SK-N-SH (cell line): ENCODE measurements around the gene SHCBP1L. TPM values are rescaled to one million over a fixed set of nuclear protein-coding genes. Genes with fewer than 3 reads are reported as not detected.

Experiments
- CTCF ChIA-PET: fragments of 300-600, 350-600 bp; formaldehyde crosslinking; extraction: SDS; loops from one replicate; lab custom pipeline; 2021; lab: Yijun Ruan, JAX
- POLR2A ChIA-PET: fragments of 350-600 bp; sonication (Branson Sonifier 250); formaldehyde crosslinking; extraction: SDS; loops from one replicate; lab custom pipeline; 2020; ENCODE audit warnings: antibody characterized with exemption, inconsistent platforms; lab: Yijun Ruan, JAX
- DNase-seq: peaks from one replicate; pipeline ENCODE4 v3.0.0; 2012
- H2AFZ ChIP-seq: fragments of 200-600 bp; sonication (generic); 2 replicates; pipeline ENCODE4 v1.8.1; 2016; ENCODE audit warnings: antibody characterized with exemption, mild to moderate bottlenecking, low read depth
- H3F3A ChIP-seq: fragments of 200-600 bp; sonication (generic); replicated peaks from 2 replicates; pipeline ENCODE3; 2016; ENCODE audit warnings: antibody characterized with exemption, mild to moderate bottlenecking; ENCODE audit not compliant: insufficient read depth
- H3K27ac ChIP-seq, 2 experiments: fragments of 200-500 bp in 1 of 2; fragments of 200-600 bp in 1 of 2; sonication (Bioruptor generic) in 1 of 2; sonication (generic), shearing (Covaris generic) in 1 of 2; 2 replicates each; pipeline versions ENCODE4 v1.5.1 to v1.6.1; 2014 to 2016; ENCODE audit warnings: low read depth in 2 of 2, inconsistent platforms in 1 of 2, low read length in 1 of 2, mild to moderate bottlenecking in 1 of 2, mixed read lengths in 1 of 2
- H3K27me3 ChIP-seq: fragments of 200-600 bp; sonication (generic), shearing (Covaris generic); 2 replicates; pipeline ENCODE4 v1.6.1; 2016; ENCODE audit warnings: mixed run types; ENCODE audit not compliant: insufficient read depth
- H3K36me3 ChIP-seq, 2 experiments: fragments of 200-500 bp in 1 of 2; fragments of 200-600 bp in 1 of 2; sonication (Bioruptor generic) in 1 of 2; sonication (generic) in 1 of 2; replicated peaks in 1 of 2; 2 replicates each; pipeline versions ENCODE3 to v1.5.1; 2014 to 2016; ENCODE audit warnings: low read length in 1 of 2, mild to moderate bottlenecking in 1 of 2; ENCODE audit not compliant: insufficient read depth in 2 of 2, control insufficient read depth in 1 of 2
- H3K4me1 ChIP-seq, 2 experiments: fragments of 200-500 bp in 1 of 2; fragments of 200-600 bp in 1 of 2; sonication (Bioruptor generic) in 1 of 2; sonication (generic), shearing (Covaris generic) in 1 of 2; 2 replicates each; pipeline versions ENCODE4 v1.5.1 to v1.6.1; 2014 to 2016; ENCODE audit warnings: low read depth in 1 of 2, low read length in 1 of 2, mixed run types in 1 of 2; ENCODE audit not compliant: insufficient read depth in 2 of 2, control insufficient read depth in 1 of 2
- H3K4me2 ChIP-seq: fragments of 200-600 bp; sonication (generic), shearing (Covaris generic); 2 replicates; pipeline ENCODE4 v1.6.1; 2017; ENCODE audit warnings: mixed run types
- H3K4me3 ChIP-seq, 2 experiments: fragments of 200-500 bp in 1 of 2; fragments of 200-600 bp in 1 of 2; sonication (Bioruptor generic) in 1 of 2; sonication (generic), shearing (Covaris generic) in 1 of 2; 2 replicates each; pipeline versions ENCODE4 v1.5.1 to v1.8.1; 2014 to 2016; ENCODE audit warnings: low read depth in 2 of 2, inconsistent platforms in 1 of 2, low read length in 1 of 2, mild to moderate bottlenecking in 1 of 2, mixed read lengths in 1 of 2, moderate library complexity in 1 of 2
- H3K79me2 ChIP-seq: fragments of 200-600 bp; sonication (generic); 2 replicates; pipeline ENCODE4 v1.8.1; 2017; ENCODE audit warnings: mild to moderate bottlenecking; ENCODE audit not compliant: insufficient read depth
- H3K9ac ChIP-seq: fragments of 200-600 bp; sonication (generic); 2 replicates; pipeline ENCODE4 v1.6.1; 2017; ENCODE audit warnings: mixed run types
- H3K9me2 ChIP-seq: fragments of 200-600 bp; sonication (generic); 2 replicates; pipeline ENCODE4 v1.6.1; 2017; ENCODE audit warnings: mixed run types
- H3K9me3 ChIP-seq: fragments of 200-600 bp; sonication (generic); 2 replicates; pipeline ENCODE4 v1.6.1; 2017; ENCODE audit warnings: mixed run types, mild to moderate bottlenecking, moderate library complexity
- H4K20me1 ChIP-seq: fragments of 200-600 bp; sonication (generic); 2 replicates; pipeline ENCODE4 v1.6.1; 2017; ENCODE audit warnings: mild to moderate bottlenecking, mixed run types; ENCODE audit not compliant: insufficient read depth
- CHD2 ChIP-seq: fragments of 150-350 bp; IDR thresholded peaks from 2 replicates; pipeline ENCODE4 v1.6.1; 2018; ENCODE audit warnings: low read length; ENCODE audit not compliant: partially characterized antibody
- ELF1 ChIP-seq: IDR thresholded peaks from 2 replicates; pipeline ENCODE4 v1.4.0; 2012
- EP300 ChIP-seq, 2 experiments: IDR thresholded peaks; 2 replicates each; pipeline versions ENCODE4 v1.4.0 to v1.6.1; 2012; ENCODE audit warnings: borderline replicate concordance in 1 of 2, low read depth in 1 of 2, low read length in 1 of 2
- FOSL2 ChIP-seq: IDR thresholded peaks from 2 replicates; pipeline ENCODE4 v1.4.0; 2012; ENCODE audit warnings: low read depth, mild to moderate bottlenecking, moderate library complexity, borderline replicate concordance
- FOXM1 ChIP-seq: IDR thresholded peaks from 2 replicates; pipeline ENCODE4 v1.4.0; 2012; ENCODE audit warnings: low read depth, mild to moderate bottlenecking
- GABPA ChIP-seq: IDR thresholded peaks from 2 replicates; pipeline ENCODE4 v1.4.0; 2012; ENCODE audit warnings: low read depth, mild to moderate bottlenecking
- GATA2 ChIP-seq: sonication (generic); formaldehyde crosslinking; IDR thresholded peaks from 2 replicates; pipeline ENCODE4 v1.5.0; 2020; ENCODE audit warnings: mild to moderate bottlenecking, missing genetic modification reagents
- JUND ChIP-seq: IDR thresholded peaks from 2 replicates; pipeline ENCODE4 v1.4.0; 2012
- NFIC ChIP-seq: IDR thresholded peaks from 2 replicates; pipeline ENCODE4 v1.4.0; 2012; ENCODE audit warnings: borderline replicate concordance
- PBX3 ChIP-seq: IDR thresholded peaks from 2 replicates; pipeline ENCODE4; 2012
- RCOR1 ChIP-seq: fragments of 150-350 bp; IDR thresholded peaks from 2 replicates; pipeline ENCODE4 v1.6.1; 2017; ENCODE audit warnings: antibody characterized with exemption, low read length
- SIN3A ChIP-seq: IDR thresholded peaks from 2 replicates; pipeline ENCODE4 v1.6.1; 2012; ENCODE audit warnings: low read depth, mild to moderate bottlenecking, low read length, moderate library complexity, borderline replicate concordance
- TCF12 ChIP-seq: IDR thresholded peaks from 2 replicates; pipeline ENCODE4 v1.4.0; 2012
- USF2 ChIP-seq: fragments of 150-350 bp; IDR thresholded peaks from 2 replicates; pipeline ENCODE4 v1.6.1; 2017; ENCODE audit warnings: antibody characterized with exemption, low read length, low read depth, borderline replicate concordance
- YY1 ChIP-seq: IDR thresholded peaks from 2 replicates; pipeline ENCODE4 v1.4.0; 2012; ENCODE audit warnings: low read depth, mild to moderate bottlenecking
- WGBS: methylation state at CpG from one replicate; pipeline ENCODE4 v1.1.6; 2017; ENCODE audit warnings: low lambda C conversion rate; 5-methylcytosine and 5-hydroxymethylcytosine counted together
- polyA plus RNA-seq, 3 experiments: library from polyadenylated mRNA; depleted of rRNA; stranded (reverse); fragments of >200 nt; gene quantifications; 2 replicates each; pipeline ENCODE4 v1.2.3, GENCODE V29; 2012
- TF ChIP-seq, protein P1 (sequence below): IDR thresholded peaks from 2 replicates; pipeline ENCODE4 v1.6.1; 2012; ENCODE audit warnings: mild to moderate bottlenecking, low read depth, low read length, moderate library complexity
- TF ChIP-seq, protein P2 (sequence below): IDR thresholded peaks from 2 replicates; pipeline ENCODE4 v1.4.0; 2012; ENCODE audit warnings: low read depth
- TF ChIP-seq, protein P3 (sequence below): fragments of 150-350 bp; IDR thresholded peaks from 2 replicates; pipeline ENCODE4 v1.6.1; 2016; ENCODE audit warnings: mild to moderate bottlenecking, low read depth, low read length

The SHCBP1L gene
- polyA plus RNA-seq, 1 of the 3 experiments (the other 2 are of a cell fraction): not detected

- Histone ChIP-seq H3F3A (no peaks in the 10 kb centered on the region), H3K4me2 (no peak overlapping the region), H3K9me3 (no peaks in the 10 kb centered on the region), H3K27me3 (no peaks in the 10 kb centered on the region), H3K9me2 (no peaks in the 10 kb centered on the region), H3K9ac (no peak overlapping the region), H3K27ac (no peak overlapping the region), H3K4me3 (no peak overlapping the region), H3K36me3 (no peaks in the 10 kb centered on the region), H3K4me1 (no peaks in the 10 kb centered on the region), H3K79me2 (no peaks in the 10 kb centered on the region), H4K20me1 (no peaks in the 10 kb centered on the region), H2AFZ (no peak overlapping the region)
- WGBS: 77% methylated on average over 5 of the region's 5 CpGs
- no peak for DNase-seq
- ChIA-PET CTCF (interaction anchor here (1.6 kb wide), 1 partner anchor 266 kb away, joined by 4 read pairs; no protein-coding TSS in a partner anchor), POLR2A (no interaction called here)
- TF ChIP-seq TCF12 (no peak), ELF1 (no peak), YY1 (no peak), NFIC (no peak), RCOR1 (no peak), FOXM1 (no peak), FOSL2 (no peak), USF2 (no peak), JUND (no peak), PBX3 (no peak), GATA2 (no peak), EP300 (IDR thresholded peaks at IDR 0.05; ENCODE audit: borderline replicate concordance in 1 of 2, low read depth in 1 of 2, low read length in 1 of 2) (no peak), SIN3A (no peak), CHD2 (no peak), GABPA (no peak)
- TF ChIP-seq, protein P1, sequence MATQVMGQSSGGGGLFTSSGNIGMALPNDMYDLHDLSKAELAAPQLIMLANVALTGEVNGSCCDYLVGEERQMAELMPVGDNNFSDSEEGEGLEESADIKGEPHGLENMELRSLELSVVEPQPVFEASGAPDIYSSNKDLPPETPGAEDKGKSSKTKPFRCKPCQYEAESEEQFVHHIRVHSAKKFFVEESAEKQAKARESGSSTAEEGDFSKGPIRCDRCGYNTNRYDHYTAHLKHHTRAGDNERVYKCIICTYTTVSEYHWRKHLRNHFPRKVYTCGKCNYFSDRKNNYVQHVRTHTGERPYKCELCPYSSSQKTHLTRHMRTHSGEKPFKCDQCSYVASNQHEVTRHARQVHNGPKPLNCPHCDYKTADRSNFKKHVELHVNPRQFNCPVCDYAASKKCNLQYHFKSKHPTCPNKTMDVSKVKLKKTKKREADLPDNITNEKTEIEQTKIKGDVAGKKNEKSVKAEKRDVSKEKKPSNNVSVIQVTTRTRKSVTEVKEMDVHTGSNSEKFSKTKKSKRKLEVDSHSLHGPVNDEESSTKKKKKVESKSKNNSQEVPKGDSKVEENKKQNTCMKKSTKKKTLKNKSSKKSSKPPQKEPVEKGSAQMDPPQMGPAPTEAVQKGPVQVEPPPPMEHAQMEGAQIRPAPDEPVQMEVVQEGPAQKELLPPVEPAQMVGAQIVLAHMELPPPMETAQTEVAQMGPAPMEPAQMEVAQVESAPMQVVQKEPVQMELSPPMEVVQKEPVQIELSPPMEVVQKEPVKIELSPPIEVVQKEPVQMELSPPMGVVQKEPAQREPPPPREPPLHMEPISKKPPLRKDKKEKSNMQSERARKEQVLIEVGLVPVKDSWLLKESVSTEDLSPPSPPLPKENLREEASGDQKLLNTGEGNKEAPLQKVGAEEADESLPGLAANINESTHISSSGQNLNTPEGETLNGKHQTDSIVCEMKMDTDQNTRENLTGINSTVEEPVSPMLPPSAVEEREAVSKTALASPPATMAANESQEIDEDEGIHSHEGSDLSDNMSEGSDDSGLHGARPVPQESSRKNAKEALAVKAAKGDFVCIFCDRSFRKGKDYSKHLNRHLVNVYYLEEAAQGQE: no peak
- TF ChIP-seq, protein P2, sequence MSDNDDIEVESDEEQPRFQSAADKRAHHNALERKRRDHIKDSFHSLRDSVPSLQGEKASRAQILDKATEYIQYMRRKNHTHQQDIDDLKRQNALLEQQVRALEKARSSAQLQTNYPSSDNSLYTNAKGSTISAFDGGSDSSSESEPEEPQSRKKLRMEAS: no peak
- TF ChIP-seq, protein P3, sequence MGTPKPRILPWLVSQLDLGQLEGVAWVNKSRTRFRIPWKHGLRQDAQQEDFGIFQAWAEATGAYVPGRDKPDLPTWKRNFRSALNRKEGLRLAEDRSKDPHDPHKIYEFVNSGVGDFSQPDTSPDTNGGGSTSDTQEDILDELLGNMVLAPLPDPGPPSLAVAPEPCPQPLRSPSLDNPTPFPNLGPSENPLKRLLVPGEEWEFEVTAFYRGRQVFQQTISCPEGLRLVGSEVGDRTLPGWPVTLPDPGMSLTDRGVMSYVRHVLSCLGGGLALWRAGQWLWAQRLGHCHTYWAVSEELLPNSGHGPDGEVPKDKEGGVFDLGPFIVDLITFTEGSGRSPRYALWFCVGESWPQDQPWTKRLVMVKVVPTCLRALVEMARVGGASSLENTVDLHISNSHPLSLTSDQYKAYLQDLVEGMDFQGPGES: no peak
Measured at GRCh38 chr1:182968836-182969734, 16.1 kb upstream of the SHCBP1L start.
